H1 (cell line): ENCODE data around the gene MDK. TPM values are rescaled to one million over a fixed set of nuclear protein-coding genes. Genes with fewer than 3 reads are reported as not detected.

ENCODE experiments used
- HDAC2 ChIP-seq, 2 experiments: fragments of 300-600 bp in 1 of 2; sonication (generic) in 1 of 2; IDR thresholded peaks; 2 replicates each; pipeline ENCODE4 v1.6.1; 2011 to 2012; ENCODE audit warnings: low read depth in 2 of 2, low read length in 2 of 2, mild to moderate bottlenecking in 2 of 2, moderate library complexity in 2 of 2, borderline replicate concordance in 1 of 2, inconsistent platforms in 1 of 2
- KDM1A ChIP-seq: fragments of 200-600, 300-600 bp; sonication (generic); IDR thresholded peaks from 2 replicates; pipeline ENCODE4 v1.7.1; 2016; ENCODE audit warnings: mild to moderate bottlenecking, low read length, borderline replicate concordance
- polyA plus RNA-seq, 7 experiments: library from polyadenylated mRNA; depleted of rRNA in 3 of 7; stranded (reverse) in 5 of 7; unstranded in 2 of 7; fragments of >200 nt in 5 of 7; fragments of 200-250 nt in 2 of 7; gene quantifications; 1 replicate in 5 of 7; 2 replicates in 1 of 7; 4 replicates in 1 of 7; pipeline versions ENCODE4 v1.2.1 to v1.2.3, GENCODE V29; 2011 to 2013; ENCODE audit warnings: missing spikeins in 2 of 7, mixed read lengths in 2 of 7
- total RNA-seq: library from RNA; stranded (reverse); fragmentation: NEBNext Ultra II Directional; extraction: Animal tissue kit (Norgen Biotek cat#: 25700); gene quantifications from 2 replicates; pipeline ENCODE4 v1.2.1, GENCODE V29; 2021

The MDK gene
- total and polyA plus RNA-seq, 2 of the 8 experiments (the other 6 are each of a cell fraction or from before 2014, with no cell fraction given): 309 to 606 TPM

DNA sequence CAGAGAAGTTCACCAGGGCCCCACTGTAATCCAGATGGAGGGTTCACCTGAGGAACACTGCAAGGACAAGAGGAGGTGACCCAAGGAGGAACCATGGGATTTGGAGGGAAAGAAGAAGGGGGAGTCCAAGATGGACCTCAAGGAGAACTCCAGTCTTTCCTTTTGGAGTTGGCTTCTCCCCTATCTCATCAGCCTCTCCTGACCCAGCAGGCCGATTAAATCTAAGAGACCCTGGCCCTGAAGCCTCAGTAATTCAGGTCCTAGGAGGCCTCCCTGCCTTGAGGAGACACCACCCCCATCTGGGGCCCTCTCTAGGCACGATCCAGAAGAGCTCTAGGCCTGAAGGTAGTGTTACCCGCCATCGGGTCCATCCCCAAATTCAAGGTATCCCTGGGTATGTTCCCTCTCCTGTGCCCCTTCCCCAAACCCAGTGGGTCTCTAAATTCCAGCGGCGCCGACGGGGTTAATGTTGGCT is 49.3 kb upstream of the MDK start (continued):
- TF ChIP-seq HDAC2 (IDR thresholded peaks at IDR 0.05; ENCODE audit: borderline replicate concordance in 1 of 2, low read depth in 2 of 2, low read length in 2 of 2) (no peak), KDM1A (no peak)
